Measurements from ENCODE around the gene EHD1.
A peak's percentile ranks its signal among the peaks of the same experiment; 100 is the strongest.

EHD1 gene

GRCh38 chr11:64919627-64920026, 41.2 kb upstream of the EHD1 start:
- peaks cover 6 to 8% of the 10 kb centered on the region in 2 experiments for H3K4me1 ChIP-seq (ENCODE audit: control insufficient read depth in 1 of 2, insufficient read depth in 2 of 2, low read length in 2 of 2)
- H2BK5ac ChIP-seq (ENCODE audit: low read depth, low read length, poor library complexity), result no peak overlapping the region
- H3K4me2 ChIP-seq (ENCODE audit: low read length), result no peak overlapping the region
- H3K9me3 ChIP-seq (ENCODE audit: insufficient read depth, low read depth, low read length), result peaks cover 2% of the 10 kb centered on the region
- no peak overlapping the region for H2AK5ac ChIP-seq (ENCODE audit: low read length)
- no CpG with 5 or more reads among the region's 8 CpGs for WGBS (ENCODE audit: extremely low coverage, insufficient coverage, insufficient read length)
- H2BK120ac ChIP-seq (ENCODE audit: insufficient read depth, low read length, poor library complexity), result no peak overlapping the region
- no peak overlapping the region for H4K12ac ChIP-seq (ENCODE audit: low read depth, low read length)
- H3K4ac ChIP-seq (ENCODE audit: low read depth, low read length), result no peak overlapping the region
- no peak overlapping the region for H3K14ac ChIP-seq (ENCODE audit: low read length)
- H3K4me3 ChIP-seq (ENCODE audit: low read depth, low read length), result no peak overlapping the region
- H3K79me2 ChIP-seq (ENCODE audit: control insufficient read depth, insufficient read depth, low read length, poor library complexity), result peaks cover 4% of the 10 kb centered on the region
- no peak overlapping the region for H4K91ac ChIP-seq (ENCODE audit: low read depth, low read length)
- H2AFZ ChIP-seq (ENCODE audit: insufficient read depth, low read length, poor library complexity), result no peak overlapping the region
- H3K79me1 ChIP-seq (ENCODE audit: low read length), result peaks cover 11% of the 10 kb centered on the region
- no peak for DNase-seq
- no peaks in the 10 kb centered on the region for H3K36me3 ChIP-seq (ENCODE audit: control insufficient read depth in 1 of 2, insufficient read depth in 2 of 2, low read length in 2 of 2)
- H3K9ac ChIP-seq (ENCODE audit: low read length), result no peak overlapping the region
- H4K8ac ChIP-seq (ENCODE audit: low read depth, low read length), result no peak overlapping the region
- H2BK12ac ChIP-seq (ENCODE audit: low read length), result no peak overlapping the region
- no peak overlapping the region for H3K18ac ChIP-seq (ENCODE audit: low read length)
- H3K23ac ChIP-seq (ENCODE audit: low read length), result no peak overlapping the region
- no peak overlapping the region for H3K27ac ChIP-seq (ENCODE audit: low read depth, low read length)
- no peaks in the 10 kb centered on the region for H3K27me3 ChIP-seq (ENCODE audit: insufficient read depth, low read length)

DNA sequence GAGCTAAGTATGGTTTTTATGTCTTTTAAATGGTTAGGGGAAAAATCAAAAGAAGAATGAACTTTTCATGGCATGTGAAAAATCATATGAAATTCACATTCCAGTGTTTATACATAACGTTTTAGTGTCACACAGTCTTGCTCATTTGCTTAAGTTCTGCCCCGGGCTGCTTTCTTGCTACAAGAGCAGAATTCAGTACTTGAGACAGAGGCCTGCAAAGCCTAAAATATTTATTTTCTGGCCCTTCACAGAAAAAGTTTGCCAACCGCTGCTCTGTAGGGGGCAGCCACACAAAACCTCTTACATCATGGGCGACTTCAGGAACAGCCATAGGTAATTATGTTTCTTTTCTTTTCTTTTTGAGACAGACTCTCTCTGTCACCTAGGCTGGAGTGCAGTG, 39.6 kb upstream of the EHD1 start:
- Histone ChIP-seq H3K4me2 (ENCODE audit: low read length) (no peak overlapping the region), H4K8ac (ENCODE audit: low read depth, low read length) (peak overlapping the region; percentile 9), H2AK5ac (ENCODE audit: low read length) (no peak overlapping the region), H2BK5ac (ENCODE audit: low read depth, low read length, poor library complexity) (no peak overlapping the region), H3K4me3 (ENCODE audit: low read depth, low read length) (no peak overlapping the region), H2BK120ac (ENCODE audit: insufficient read depth, low read length, poor library complexity) (no peak overlapping the region), H4K91ac (ENCODE audit: low read depth, low read length) (no peak overlapping the region), H3K18ac (ENCODE audit: low read length) (no peak overlapping the region), H3K27ac (ENCODE audit: low read depth, low read length) (no peak overlapping the region), H3K79me1 (ENCODE audit: low read length) (peaks cover 6% of the 10 kb centered on the region), H3K79me2 (ENCODE audit: control insufficient read depth, insufficient read depth, low read length, poor library complexity) (peaks cover 4% of the 10 kb centered on the region), H3K9me3 (ENCODE audit: insufficient read depth, low read depth, low read length) (peaks cover 3% of the 10 kb centered on the region), H3K36me3 (ENCODE audit: control insufficient read depth in 1 of 2, insufficient read depth in 2 of 2, low read length in 2 of 2) (peaks cover 13 to 15% of the 10 kb centered on the region in 2 experiments), H3K27me3 (ENCODE audit: insufficient read depth, low read length) (no peaks in the 10 kb centered on the region), H4K12ac (ENCODE audit: low read depth, low read length) (no peak overlapping the region), H3K4me1 (ENCODE audit: control insufficient read depth in 1 of 2, insufficient read depth in 2 of 2, low read length in 2 of 2) (peaks cover 4 to 8% of the 10 kb centered on the region in 2 experiments), H2BK12ac (ENCODE audit: low read length) (no peak overlapping the region), H3K9ac (ENCODE audit: low read length) (no peak overlapping the region), H3K4ac (ENCODE audit: low read depth, low read length) (no peak overlapping the region), H2AFZ (ENCODE audit: insufficient read depth, low read length, poor library complexity) (no peak overlapping the region), H3K14ac (ENCODE audit: low read length) (no peak overlapping the region), H3K23ac (ENCODE audit: low read length) (no peak overlapping the region)
- WGBS (ENCODE audit: extremely low coverage, insufficient coverage, insufficient read length), result no CpG with 5 or more reads among the region's 4 CpGs
- DNase-seq, result peak in 1 of 2 donors; percentile 29

GRCh38 chr11:64917663-64917995, 39.2 kb upstream of the EHD1 start:
- peak overlapping the region; percentile 72 for H3K4me2 ChIP-seq (ENCODE audit: low read length)
- no peak overlapping the region for H3K18ac ChIP-seq (ENCODE audit: low read length)
- peaks cover 6% of the 10 kb centered on the region for H3K79me1 ChIP-seq (ENCODE audit: low read length)
- H3K36me3 ChIP-seq (ENCODE audit: control insufficient read depth in 1 of 2, insufficient read depth in 2 of 2, low read length in 2 of 2), result peaks cover 17 to 19% of the 10 kb centered on the region in 2 experiments
- peak overlapping the region; percentile 16 for H3K27ac ChIP-seq (ENCODE audit: low read depth, low read length)
- no peak for DNase-seq
- H3K4ac ChIP-seq (ENCODE audit: low read depth, low read length), result no peak overlapping the region
- peaks cover 2% of the 10 kb centered on the region for H3K9me3 ChIP-seq (ENCODE audit: insufficient read depth, low read depth, low read length)
- H4K12ac ChIP-seq (ENCODE audit: low read depth, low read length), result no peak overlapping the region
- H2BK12ac ChIP-seq (ENCODE audit: low read length), result no peak overlapping the region
- H2BK120ac ChIP-seq (ENCODE audit: insufficient read depth, low read length, poor library complexity), result no peak overlapping the region
- H2AFZ ChIP-seq (ENCODE audit: insufficient read depth, low read length, poor library complexity), result no peak overlapping the region
- no peak overlapping the region for H2AK5ac ChIP-seq (ENCODE audit: low read length)
- no peak overlapping the region for H3K9ac ChIP-seq (ENCODE audit: low read length)
- no peak overlapping the region for H2BK5ac ChIP-seq (ENCODE audit: low read depth, low read length, poor library complexity)
- peaks cover 4 to 8% of the 10 kb centered on the region in 2 experiments for H3K4me1 ChIP-seq (ENCODE audit: control insufficient read depth in 1 of 2, insufficient read depth in 2 of 2, low read length in 2 of 2)
- H3K23ac ChIP-seq (ENCODE audit: low read length), result no peak overlapping the region
- no CpG with 5 or more reads among the region's 6 CpGs for WGBS (ENCODE audit: extremely low coverage, insufficient coverage, insufficient read length)
- H3K79me2 ChIP-seq (ENCODE audit: control insufficient read depth, insufficient read depth, low read length, poor library complexity), result peaks cover 4% of the 10 kb centered on the region
- no peaks in the 10 kb centered on the region for H3K27me3 ChIP-seq (ENCODE audit: insufficient read depth, low read length)
- peak overlapping the region; percentile 63 for H4K8ac ChIP-seq (ENCODE audit: low read depth, low read length)
- peak overlapping the region; percentile 47 for H4K91ac ChIP-seq (ENCODE audit: low read depth, low read length)
- H3K4me3 ChIP-seq (ENCODE audit: low read depth, low read length), result no peak overlapping the region
- no peak overlapping the region for H3K14ac ChIP-seq (ENCODE audit: low read length)

DNA sequence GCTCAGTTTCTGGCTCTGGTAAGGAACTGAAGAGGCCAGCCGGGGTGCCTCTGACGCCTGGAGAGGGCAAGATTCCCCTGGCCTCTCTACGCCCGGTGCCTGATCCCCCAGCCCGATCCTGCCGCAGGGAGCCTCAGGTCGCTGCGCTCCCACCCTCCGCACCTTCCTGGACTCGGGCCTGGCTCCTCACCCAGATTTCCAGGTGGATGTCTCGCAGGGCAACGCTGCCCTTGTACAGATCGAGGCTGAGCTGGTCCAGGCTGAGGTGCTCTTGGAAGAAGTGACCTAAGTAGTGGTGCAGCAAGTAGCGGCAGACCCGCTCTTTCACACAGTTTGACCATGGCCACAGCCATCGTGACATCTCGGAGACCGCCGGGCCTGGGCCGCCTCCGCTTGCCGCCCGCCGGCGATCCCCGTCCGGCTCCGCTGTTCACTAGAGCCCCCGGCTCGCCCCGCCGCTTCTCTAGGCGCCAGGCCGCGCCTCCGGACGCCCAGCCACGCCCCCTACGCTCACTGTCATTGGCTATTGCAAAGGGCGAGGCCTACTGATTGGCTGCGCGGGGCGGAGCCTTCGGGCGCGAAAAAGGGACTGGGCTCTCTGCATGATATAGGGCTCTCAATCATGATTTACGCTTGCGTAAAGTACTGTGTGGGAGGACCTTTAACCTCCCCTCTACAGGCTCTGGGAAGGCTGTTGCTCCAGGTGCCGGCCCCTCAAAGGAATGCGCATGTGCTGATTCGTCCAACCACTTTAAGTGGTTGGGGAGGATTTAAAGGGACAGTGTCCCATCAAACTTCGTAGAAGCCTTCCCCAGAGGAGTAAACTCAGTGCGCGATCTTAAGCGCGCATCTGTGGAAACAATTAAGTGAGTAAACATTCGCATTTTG, 38.6 kb upstream of the EHD1 start, which contains the start of gene ATG2A:
Gene ATG2A, minus strand, starts transcription at position 435 of the 888 bp plus-strand sequence. Its CDS starts 74 bp downstream, at position 361.
- peak within 1 kb of the TSS; percentile 24 for H2AFZ ChIP-seq (ENCODE audit: insufficient read depth, low read length, poor library complexity)
- H3K18ac ChIP-seq (ENCODE audit: low read length), result peak within 1 kb of the TSS; percentile 58
- peak within 1 kb of the TSS; percentile 64 for H4K91ac ChIP-seq (ENCODE audit: low read depth, low read length)
- H3K79me2 ChIP-seq (ENCODE audit: control insufficient read depth, insufficient read depth, low read length, poor library complexity), result peaks cover 4% of the 10 kb centered on the region
- peaks cover 4 to 8% of the 10 kb centered on the region in 2 experiments for H3K4me1 ChIP-seq (ENCODE audit: control insufficient read depth in 1 of 2, insufficient read depth in 2 of 2, low read length in 2 of 2)
- H3K9ac ChIP-seq (ENCODE audit: low read length), result peak within 1 kb of the TSS; percentile 77
- peaks cover 2% of the 10 kb centered on the region for H3K9me3 ChIP-seq (ENCODE audit: insufficient read depth, low read depth, low read length)
- peak within 1 kb of the TSS; percentile 79 for H3K14ac ChIP-seq (ENCODE audit: low read length)
- peak within 1 kb of the TSS; percentile 28 for H2BK5ac ChIP-seq (ENCODE audit: low read depth, low read length, poor library complexity)
- peak; percentile 99 to 100 for DNase-seq
- H3K36me3 ChIP-seq (ENCODE audit: control insufficient read depth in 1 of 2, insufficient read depth in 2 of 2, low read length in 2 of 2), result peaks cover 21 to 23% of the 10 kb centered on the region in 2 experiments
- no peak within 1 kb of the TSS for H2BK12ac ChIP-seq (ENCODE audit: low read length)
- H2BK120ac ChIP-seq (ENCODE audit: insufficient read depth, low read length, poor library complexity), result peak within 1 kb of the TSS; percentile 26
- no CpG with 5 or more reads among the region's 57 CpGs for WGBS (ENCODE audit: extremely low coverage, insufficient coverage, insufficient read length)
- H3K79me1 ChIP-seq (ENCODE audit: low read length), result peaks cover 6% of the 10 kb centered on the region
- H4K12ac ChIP-seq (ENCODE audit: low read depth, low read length), result peak within 1 kb of the TSS; percentile 63
- peak within 1 kb of the TSS; percentile 77 for H3K4me3 ChIP-seq (ENCODE audit: low read depth, low read length)
- peak within 1 kb of the TSS; percentile 64 for H4K8ac ChIP-seq (ENCODE audit: low read depth, low read length)
- peak within 1 kb of the TSS; percentile 16 for H3K27ac ChIP-seq (ENCODE audit: low read depth, low read length)
- H3K27me3 ChIP-seq (ENCODE audit: insufficient read depth, low read length), result no peaks in the 10 kb centered on the region
- H2AK5ac ChIP-seq (ENCODE audit: low read length), result peak within 1 kb of the TSS; percentile 17
- peak within 1 kb of the TSS; percentile 75 for H3K4me2 ChIP-seq (ENCODE audit: low read length)
- no peak within 1 kb of the TSS for H3K23ac ChIP-seq (ENCODE audit: low read length)
- peak within 1 kb of the TSS; percentile 81 for H3K4ac ChIP-seq (ENCODE audit: low read depth, low read length)
